ENCODE data around the gene LENG1.

LENG1 gene

GRCh38 chr19:54106716-54107115, 52.8 kb downstream of the LENG1 start:
- no peak for DNase-seq

DNA sequence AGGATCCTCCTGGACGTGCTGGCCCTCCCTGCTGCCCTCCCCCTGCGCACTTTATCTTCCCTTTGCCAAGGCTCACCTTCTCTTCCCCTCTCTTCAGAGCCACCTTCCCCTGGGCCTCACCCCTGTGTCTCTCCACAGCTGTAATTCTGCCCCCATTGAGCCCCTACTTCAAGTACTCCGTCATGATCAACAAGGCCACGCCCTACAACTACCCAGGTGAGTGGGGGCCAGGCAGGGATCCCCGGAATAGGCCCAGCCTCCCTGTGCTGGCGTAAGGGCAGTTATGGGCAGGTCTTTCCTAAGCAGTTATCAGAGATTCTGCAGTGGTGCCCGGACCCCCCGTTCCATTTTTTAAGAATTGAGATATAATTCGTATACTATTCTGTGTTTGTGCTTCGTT, 53.7 kb downstream of the LENG1 start:
- DNase-seq = no peak
